ENCODE data around the gene SNX25.

GRCh38 chr4:185256446-185256845 is 47.0 kb downstream of the SNX25 start:
- no peak for TF ChIP-seq GATA3 (IDR thresholded peaks at IDR 0.05; ENCODE audit: low read depth, low read length)
- no peak for TF ChIP-seq GATA2 (IDR thresholded peaks at IDR 0.05; ENCODE audit: low read depth, low read length)
